SU-DHL-6 (cell line): ENCODE data around the gene SRXN1.

ENCODE experiments used
- CTCF ChIP-seq: fragments of 200-600 bp; sonication (generic); IDR thresholded peaks from one replicate; pipeline ENCODE4 v1.5.1; 2017; ENCODE audit warnings: antibody characterized with exemption, mild to moderate bottlenecking, low read length, moderate library complexity; ENCODE audit not compliant: insufficient read depth, poor library complexity, severe bottlenecking
- EZH2phosphoT487 ChIP-seq: fragments of 200-600 bp; sonication (generic), shearing (Covaris generic); conservative IDR thresholded peaks from 2 replicates; pipeline ENCODE4 v1.6.1; 2018; ENCODE audit warnings: mild to moderate bottlenecking, antibody characterized with exemption, low read length, moderate library complexity, mixed read lengths

GRCh38 chr20:662277-663192 is 9.5 kb upstream of the SRXN1 start:
- no peak for TF ChIP-seq CTCF
- TF ChIP-seq EZH2phosphoT487, result no peak
